ENCODE measurements around the gene DNAJC25. TPM values are rescaled to one million over a fixed set of nuclear protein-coding genes. Genes with fewer than 3 reads are reported as not detected.
"Not testable (repeated sequence)": the region's sequence is repeated elsewhere in the genome, so short reads cannot be mapped to it uniquely, and the experiment has no call there.

DNAJC25 gene
- total RNA-seq, 1 donor from 2014 or later, result 10.9 TPM

GRCh38 chr9:111668026-111668573 lies 37.0 kb downstream of the DNAJC25 start:
- DNase-seq, result no peak

- DNase-seq, result not testable (repeated sequence)
Measured at GRCh38 chr9:111668601-111669000, 37.5 kb downstream of the DNAJC25 start.

- no peak for DNase-seq
Measured at GRCh38 chr9:111674319-111674718, 43.2 kb downstream of the DNAJC25 start.

- no peak for DNase-seq
Measured at GRCh38 chr9:111676116-111676515, 45.0 kb downstream of the DNAJC25 start.

GRCh38 chr9:111678293-111678692 lies 47.2 kb downstream of the DNAJC25 start:
- no peak for DNase-seq

- DNase-seq, result no peak
Measured at GRCh38 chr9:111679199-111679598, 48.1 kb downstream of the DNAJC25 start.

- DNase-seq, result no peak
Measured at GRCh38 chr9:111683392-111683791, 52.3 kb downstream of the DNAJC25 start.

GRCh38 chr9:111691672-111692329 lies 60.7 kb downstream of the DNAJC25 start:
- DNase-seq, result peak; percentile 67

GRCh38 chr9:111696796-111697195 lies 65.7 kb downstream of the DNAJC25 start:
- no peak for DNase-seq

GRCh38 chr9:111700776-111701175 lies 69.6 kb downstream of the DNAJC25 start:
- DNase-seq, result no peak

Other genes with a start within 250 kb of the DNAJC25 start
- gene ECPAS, start 147.0 kb upstream of the DNAJC25 start, total RNA-seq, result 140 TPM
- 9.3 TPM for gene ZNF483, start 106.2 kb upstream of the DNAJC25 start, total RNA-seq
- 81.2 TPM for gene PTGR1, start 31.7 kb upstream of the DNAJC25 start, total RNA-seq
- 54.4 TPM for gene GNG10, start 30.3 kb downstream of the DNAJC25 start, total RNA-seq
- gene SHOC1, start 163.6 kb downstream of the DNAJC25 start, total RNA-seq, result not detected

All from tongue (tissue), 2 donors.